GM23338 (cell line): ENCODE measurements around the gene ZFHX2.

Source experiments
- EZH2 ChIP-seq: fragments of 200-600 bp; sonication (generic); IDR thresholded peaks from one replicate; pipeline ENCODE4 v1.8.0; 2017; ENCODE audit warnings: antibody characterized with exemption, mild to moderate bottlenecking, low read depth; ENCODE audit not compliant: unreplicated experiment
- JUNB ChIP-seq: IDR thresholded peaks from one replicate; pipeline ENCODE4 v1.6.1; 2016; ENCODE audit warnings: antibody characterized with exemption; ENCODE audit not compliant: unreplicated experiment
- POLR2AphosphoS5 ChIP-seq: IDR thresholded peaks from 2 replicates; pipeline ENCODE4 v1.6.1; 2016; ENCODE audit warnings: antibody characterized with exemption, low read depth
- ZNF114 ChIP-seq: fragments of 250-450 bp; sonication (Bioruptor Pico); IDR thresholded peaks from 2 replicates; pipeline ENCODE4 v1.5.0; 2020; ENCODE audit warnings: mild to moderate bottlenecking, moderate library complexity
- TF ChIP-seq, protein P1 (sequence below), 2 experiments: fragments of 200-600 bp in 1 of 2; sonication (generic) in 1 of 2; conservative IDR thresholded peaks; 2 replicates each; pipeline versions ENCODE4 v1.5.1 to v1.6.1; 2016 to 2017; ENCODE audit warnings: antibody characterized with exemption in 2 of 2, low read depth in 2 of 2, mild to moderate bottlenecking in 2 of 2, moderate library complexity in 1 of 2
- TF ChIP-seq, protein P2 (sequence below): IDR thresholded peaks from one replicate; pipeline ENCODE4 v1.6.1; 2018; ENCODE audit warnings: antibody characterized with exemption; ENCODE audit not compliant: unreplicated experiment

DNA sequence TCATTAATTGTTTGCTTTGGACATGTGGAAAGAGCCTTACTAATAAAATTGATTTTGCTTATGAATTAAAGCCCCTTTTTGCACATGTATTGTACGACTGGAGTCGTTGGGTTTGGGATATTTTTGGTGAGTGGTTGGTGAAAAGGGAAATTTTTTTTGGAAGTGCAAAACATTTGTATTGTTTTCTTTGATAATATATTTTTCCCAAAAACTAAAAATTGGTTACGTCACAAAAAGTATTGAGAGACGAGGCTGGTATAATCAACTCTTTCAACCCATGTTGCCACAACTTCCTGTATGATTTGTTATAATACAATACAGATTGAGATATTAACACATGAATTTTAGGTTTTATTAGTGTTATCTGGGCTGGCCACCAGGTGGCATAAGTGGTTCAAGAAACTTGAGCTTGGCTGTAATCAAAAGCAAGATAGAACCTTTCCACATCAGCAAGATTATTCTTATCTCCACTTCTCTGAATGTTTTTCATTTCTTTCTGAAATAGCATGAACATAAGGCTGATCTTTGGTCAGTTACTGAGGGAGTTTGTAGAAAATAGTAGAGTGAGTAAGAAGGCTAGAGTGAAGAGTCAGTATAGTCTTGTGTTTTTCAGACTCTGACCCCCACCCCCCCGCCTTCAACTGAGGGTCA is 73.3 kb downstream of the ZFHX2 start:
- TF ChIP-seq, protein P1, sequence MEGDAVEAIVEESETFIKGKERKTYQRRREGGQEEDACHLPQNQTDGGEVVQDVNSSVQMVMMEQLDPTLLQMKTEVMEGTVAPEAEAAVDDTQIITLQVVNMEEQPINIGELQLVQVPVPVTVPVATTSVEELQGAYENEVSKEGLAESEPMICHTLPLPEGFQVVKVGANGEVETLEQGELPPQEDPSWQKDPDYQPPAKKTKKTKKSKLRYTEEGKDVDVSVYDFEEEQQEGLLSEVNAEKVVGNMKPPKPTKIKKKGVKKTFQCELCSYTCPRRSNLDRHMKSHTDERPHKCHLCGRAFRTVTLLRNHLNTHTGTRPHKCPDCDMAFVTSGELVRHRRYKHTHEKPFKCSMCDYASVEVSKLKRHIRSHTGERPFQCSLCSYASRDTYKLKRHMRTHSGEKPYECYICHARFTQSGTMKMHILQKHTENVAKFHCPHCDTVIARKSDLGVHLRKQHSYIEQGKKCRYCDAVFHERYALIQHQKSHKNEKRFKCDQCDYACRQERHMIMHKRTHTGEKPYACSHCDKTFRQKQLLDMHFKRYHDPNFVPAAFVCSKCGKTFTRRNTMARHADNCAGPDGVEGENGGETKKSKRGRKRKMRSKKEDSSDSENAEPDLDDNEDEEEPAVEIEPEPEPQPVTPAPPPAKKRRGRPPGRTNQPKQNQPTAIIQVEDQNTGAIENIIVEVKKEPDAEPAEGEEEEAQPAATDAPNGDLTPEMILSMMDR (conservative IDR thresholded peaks at IDR 0.05; ENCODE audit: low read depth in 2 of 2): peak; percentile 70 to 95
- TF ChIP-seq JUNB (no peak), EZH2 (no peak), ZNF114 (no peak), POLR2AphosphoS5 (no peak)
- TF ChIP-seq, protein P2, sequence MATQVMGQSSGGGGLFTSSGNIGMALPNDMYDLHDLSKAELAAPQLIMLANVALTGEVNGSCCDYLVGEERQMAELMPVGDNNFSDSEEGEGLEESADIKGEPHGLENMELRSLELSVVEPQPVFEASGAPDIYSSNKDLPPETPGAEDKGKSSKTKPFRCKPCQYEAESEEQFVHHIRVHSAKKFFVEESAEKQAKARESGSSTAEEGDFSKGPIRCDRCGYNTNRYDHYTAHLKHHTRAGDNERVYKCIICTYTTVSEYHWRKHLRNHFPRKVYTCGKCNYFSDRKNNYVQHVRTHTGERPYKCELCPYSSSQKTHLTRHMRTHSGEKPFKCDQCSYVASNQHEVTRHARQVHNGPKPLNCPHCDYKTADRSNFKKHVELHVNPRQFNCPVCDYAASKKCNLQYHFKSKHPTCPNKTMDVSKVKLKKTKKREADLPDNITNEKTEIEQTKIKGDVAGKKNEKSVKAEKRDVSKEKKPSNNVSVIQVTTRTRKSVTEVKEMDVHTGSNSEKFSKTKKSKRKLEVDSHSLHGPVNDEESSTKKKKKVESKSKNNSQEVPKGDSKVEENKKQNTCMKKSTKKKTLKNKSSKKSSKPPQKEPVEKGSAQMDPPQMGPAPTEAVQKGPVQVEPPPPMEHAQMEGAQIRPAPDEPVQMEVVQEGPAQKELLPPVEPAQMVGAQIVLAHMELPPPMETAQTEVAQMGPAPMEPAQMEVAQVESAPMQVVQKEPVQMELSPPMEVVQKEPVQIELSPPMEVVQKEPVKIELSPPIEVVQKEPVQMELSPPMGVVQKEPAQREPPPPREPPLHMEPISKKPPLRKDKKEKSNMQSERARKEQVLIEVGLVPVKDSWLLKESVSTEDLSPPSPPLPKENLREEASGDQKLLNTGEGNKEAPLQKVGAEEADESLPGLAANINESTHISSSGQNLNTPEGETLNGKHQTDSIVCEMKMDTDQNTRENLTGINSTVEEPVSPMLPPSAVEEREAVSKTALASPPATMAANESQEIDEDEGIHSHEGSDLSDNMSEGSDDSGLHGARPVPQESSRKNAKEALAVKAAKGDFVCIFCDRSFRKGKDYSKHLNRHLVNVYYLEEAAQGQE: no peak
